HFFc6 (cell line): ENCODE results near the gene DUT. TPM values are rescaled to one million over a fixed set of nuclear protein-coding genes. Genes with fewer than 3 reads are reported as not detected.
A peak's percentile ranks its signal among the peaks of the same experiment; 100 is the strongest.

Source experiments
- DNase-seq: peaks from one replicate; pipeline ENCODE4 v3.0.0-alpha.2; 2018
- H3K27ac Mint-ChIP-seq: 2 replicates; pipeline ENCODE4 v1.8.0; 2020; ENCODE audit warnings: mild to moderate bottlenecking, mixed read lengths
- H3K27me3 Mint-ChIP-seq: 2 replicates; pipeline ENCODE4 v1.8.0; 2021; ENCODE audit warnings: mild to moderate bottlenecking, moderate library complexity, mixed read lengths; ENCODE audit not compliant: insufficient read depth
- H3K36me3 Mint-ChIP-seq: 2 replicates; pipeline ENCODE4 v1.8.0; 2021; ENCODE audit warnings: low read depth, mixed read lengths
- H3K4me1 Mint-ChIP-seq: 2 replicates; pipeline ENCODE4 v1.8.0; 2020; ENCODE audit warnings: low read depth, mixed read lengths
- H3K4me3 Mint-ChIP-seq: 2 replicates; pipeline ENCODE4 v1.8.0; 2020; ENCODE audit warnings: mild to moderate bottlenecking, moderate library complexity, mixed read lengths
- H3K9me3 Mint-ChIP-seq: 2 replicates; pipeline ENCODE4 v1.8.0; 2020; ENCODE audit warnings: mild to moderate bottlenecking, mixed read lengths
- CTCF ChIP-seq: fragments of 200-600 bp; sonication (generic); IDR thresholded peaks from 2 replicates; pipeline ENCODE4 v1.5.0; 2021; ENCODE audit warnings: antibody characterized with exemption, mild to moderate bottlenecking
- total RNA-seq, 6 experiments: library from RNA; stranded (reverse); fragmentation: NEBNext Ultra II Directional; extraction: Animal tissue kit (Norgen Biotek cat#: 25700); gene quantifications; 2 replicates in 1 of 6; 3 replicates in 5 of 6; pipeline ENCODE4 v1.2.3, GENCODE V29; 2021

Gene DUT
- total RNA-seq, 6 experiments from 2014 or later: 86.0 to 130 (median 114) TPM

- H3K4me1 Mint-ChIP-seq: peaks cover 35% of the 10 kb centered on the region
- DNase-seq: no peak
- peaks cover 15% of the 10 kb centered on the region for H3K36me3 Mint-ChIP-seq
- peak overlapping the region; percentile 86 for H3K27ac Mint-ChIP-seq
- H3K27me3 Mint-ChIP-seq: no peaks in the 10 kb centered on the region; the same call in 1 of the 2 replicates
- H3K9me3 Mint-ChIP-seq: peaks cover 7% of the 10 kb centered on the region
- TF ChIP-seq CTCF: no peak
- H3K4me3 Mint-ChIP-seq: peak overlapping the region; percentile 41
Observed at GRCh38 chr15:48361685-48362084, 30.5 kb downstream of the DUT start.

GRCh38 chr15:48363474-48363873 is 32.2 kb downstream of the DUT start:
- peaks cover 15% of the 10 kb centered on the region for H3K36me3 Mint-ChIP-seq
- H3K4me1 Mint-ChIP-seq: peaks cover 35% of the 10 kb centered on the region
- DNase-seq: no peak

DNA sequence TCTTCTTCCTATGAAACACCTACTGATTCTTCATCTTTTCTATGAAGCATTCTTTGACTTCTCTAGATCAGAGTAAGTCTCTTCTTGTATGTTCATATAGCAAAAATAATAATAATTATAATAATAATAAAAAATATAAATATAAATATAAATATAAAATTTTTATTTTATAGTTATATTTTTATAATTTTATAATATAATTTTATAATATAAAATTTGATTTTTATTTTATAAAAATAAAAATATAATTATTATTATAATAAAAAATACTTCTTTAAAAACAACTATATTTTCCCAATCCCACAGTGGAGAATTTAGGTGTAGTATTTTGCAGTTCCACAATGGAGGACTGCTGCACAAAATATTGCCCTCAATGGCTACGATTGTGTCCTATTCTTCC is 34.3 kb downstream of the DUT start:
- DNase-seq: no peak
- peaks cover 7% of the 10 kb centered on the region for H3K9me3 Mint-ChIP-seq
- peaks cover 37% of the 10 kb centered on the region for H3K4me1 Mint-ChIP-seq
- no peak for TF ChIP-seq CTCF
- H3K27me3 Mint-ChIP-seq: peaks cover 2% of the 10 kb centered on the region
- H3K36me3 Mint-ChIP-seq: peaks cover 15% of the 10 kb centered on the region
- H3K27ac Mint-ChIP-seq: no peak overlapping the region
- H3K4me3 Mint-ChIP-seq: no peak overlapping the region

More at GRCh38 chr15:48363474-48363873, 32.2 kb downstream of the DUT start:
- Mint-ChIP-seq H3K9me3 (peaks cover 7% of the 10 kb centered on the region), H3K27me3 (no peaks in the 10 kb centered on the region; the same call in 1 of the 2 replicates), H3K4me3 (no peak overlapping the region), H3K27ac (no peak overlapping the region)
- no peak for TF ChIP-seq CTCF

DNA sequence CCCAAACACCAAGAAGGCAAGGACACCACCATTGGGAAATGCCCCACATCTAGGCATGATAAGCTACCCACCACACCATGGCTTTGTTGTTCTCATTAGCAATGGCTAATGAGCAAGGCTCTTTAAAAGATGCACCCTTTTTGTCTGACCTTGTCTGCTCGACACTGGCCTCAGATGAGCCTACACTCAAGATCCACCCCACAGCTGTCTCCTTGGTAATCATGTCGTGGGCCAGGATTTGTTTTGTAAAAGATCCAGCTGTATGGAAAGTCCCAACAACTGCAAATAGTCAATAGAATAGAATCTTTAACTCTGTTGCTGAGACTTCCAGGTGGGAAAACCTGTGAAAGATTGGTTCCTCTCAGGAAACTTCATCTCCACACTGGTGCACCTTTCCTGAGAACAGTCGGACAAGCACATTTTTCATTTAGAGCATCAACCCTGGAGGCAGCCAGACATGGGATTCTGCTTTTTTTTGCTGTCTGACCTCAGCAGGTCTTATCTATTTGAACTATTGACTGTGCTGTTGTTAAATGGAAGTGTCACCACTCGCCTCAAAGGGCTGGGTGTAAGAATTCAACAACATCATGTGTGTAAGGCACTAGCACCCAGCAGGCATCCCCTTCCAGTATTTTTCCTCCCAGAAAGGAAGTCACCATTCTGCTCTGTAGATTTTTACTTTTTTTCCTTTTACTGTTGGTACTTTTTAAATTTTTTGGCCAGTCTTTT is 35.5 kb downstream of the DUT start:
- peaks cover 2% of the 10 kb centered on the region for H3K9me3 Mint-ChIP-seq
- peaks cover 2% of the 10 kb centered on the region for H3K27me3 Mint-ChIP-seq
- no peak for TF ChIP-seq CTCF
- no peak overlapping the region for H3K4me3 Mint-ChIP-seq
- DNase-seq: no peak
- H3K27ac Mint-ChIP-seq: peak overlapping the region; percentile 47; the same call in 1 of the 2 replicates
- H3K36me3 Mint-ChIP-seq: peaks cover 10% of the 10 kb centered on the region
- H3K4me1 Mint-ChIP-seq: peaks cover 42% of the 10 kb centered on the region

- Mint-ChIP-seq H3K4me3 (no peak overlapping the region), H3K9me3 (no peaks in the 10 kb centered on the region), H3K27me3 (peaks cover 2% of the 10 kb centered on the region), H3K36me3 (peaks cover 4% of the 10 kb centered on the region), H3K4me1 (peaks cover 35% of the 10 kb centered on the region), H3K27ac (peak overlapping the region; percentile 47; the same call in 1 of the 2 replicates)
- TF ChIP-seq CTCF: no peak
- DNase-seq: no peak
Observed at GRCh38 chr15:48367483-48367882, 36.3 kb downstream of the DUT start.
